ENCODE results near the gene ZDHHC19.

DNA sequence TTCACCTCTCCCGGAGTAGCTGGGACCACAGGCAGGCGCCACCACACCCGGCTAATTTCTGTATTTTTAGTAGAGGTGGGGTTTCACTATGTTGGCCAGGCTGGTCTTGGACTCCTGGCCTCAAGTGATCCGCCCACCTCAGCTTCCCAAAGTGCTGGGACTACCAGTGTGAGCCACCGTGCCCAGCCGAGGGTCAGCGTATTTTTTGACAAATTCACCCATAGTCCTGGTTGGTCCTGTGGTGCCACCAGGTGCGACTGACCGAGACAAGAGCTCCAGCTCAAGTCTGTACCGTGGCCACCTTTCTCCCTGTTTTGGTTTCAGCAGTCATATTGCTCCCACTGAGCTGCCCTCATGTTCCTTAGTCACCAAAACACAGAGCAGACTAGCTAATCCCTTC is 13.9 kb upstream of the ZDHHC19 start:
- TF ChIP-seq, protein P1, sequence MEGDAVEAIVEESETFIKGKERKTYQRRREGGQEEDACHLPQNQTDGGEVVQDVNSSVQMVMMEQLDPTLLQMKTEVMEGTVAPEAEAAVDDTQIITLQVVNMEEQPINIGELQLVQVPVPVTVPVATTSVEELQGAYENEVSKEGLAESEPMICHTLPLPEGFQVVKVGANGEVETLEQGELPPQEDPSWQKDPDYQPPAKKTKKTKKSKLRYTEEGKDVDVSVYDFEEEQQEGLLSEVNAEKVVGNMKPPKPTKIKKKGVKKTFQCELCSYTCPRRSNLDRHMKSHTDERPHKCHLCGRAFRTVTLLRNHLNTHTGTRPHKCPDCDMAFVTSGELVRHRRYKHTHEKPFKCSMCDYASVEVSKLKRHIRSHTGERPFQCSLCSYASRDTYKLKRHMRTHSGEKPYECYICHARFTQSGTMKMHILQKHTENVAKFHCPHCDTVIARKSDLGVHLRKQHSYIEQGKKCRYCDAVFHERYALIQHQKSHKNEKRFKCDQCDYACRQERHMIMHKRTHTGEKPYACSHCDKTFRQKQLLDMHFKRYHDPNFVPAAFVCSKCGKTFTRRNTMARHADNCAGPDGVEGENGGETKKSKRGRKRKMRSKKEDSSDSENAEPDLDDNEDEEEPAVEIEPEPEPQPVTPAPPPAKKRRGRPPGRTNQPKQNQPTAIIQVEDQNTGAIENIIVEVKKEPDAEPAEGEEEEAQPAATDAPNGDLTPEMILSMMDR (IDR thresholded peaks at IDR 0.05; ENCODE audit: borderline replicate concordance, extremely low read depth, low read length, poor library complexity, severe bottlenecking) = no peak
- TF ChIP-seq EZH2 (IDR thresholded peaks at IDR 0.05; ENCODE audit: borderline replicate concordance, low read depth, low read length, severe bottlenecking) = no peak

All from DND-41 (cell line).